ENCODE results near the gene KNDC1.
A peak's percentile ranks its signal among the peaks of the same experiment; 100 is the strongest.

The KNDC1 gene

DNA sequence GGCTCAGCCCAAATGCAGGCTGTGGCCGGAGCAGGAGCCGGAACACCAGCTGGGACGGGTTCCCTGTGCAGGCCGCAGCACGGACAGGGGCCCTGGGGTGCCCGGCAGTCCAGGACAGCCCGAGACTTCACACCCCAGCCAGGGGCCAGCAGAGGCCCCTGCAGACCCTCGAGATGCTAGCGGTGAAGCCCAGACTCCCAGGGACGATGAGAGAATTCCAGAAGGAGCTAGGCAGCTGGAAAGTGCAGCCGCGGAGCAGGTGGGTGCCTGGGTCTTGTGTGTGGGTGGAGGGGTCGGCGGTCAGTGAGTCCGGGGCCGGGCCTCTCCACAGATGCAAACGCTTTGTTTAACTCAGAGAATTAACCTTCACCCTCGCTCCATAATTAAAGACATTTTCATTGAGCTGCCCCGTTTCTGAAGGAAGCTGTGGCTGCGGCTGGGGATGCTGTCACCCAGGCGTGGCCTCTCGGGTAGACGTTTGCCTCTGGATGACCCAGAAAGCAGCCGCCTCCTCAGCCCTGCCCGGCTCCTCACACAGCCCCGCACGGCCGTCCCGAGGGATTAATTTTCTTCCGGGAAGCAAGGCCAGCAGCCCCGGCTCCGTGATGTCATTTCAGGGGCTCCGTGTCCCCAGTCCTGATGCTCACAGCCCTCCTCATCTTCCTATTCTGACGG is 26.5 kb downstream of the KNDC1 start:
- Histone ChIP-seq H3K23ac (ENCODE audit: low read length) (no peak overlapping the region), H2AFZ (ENCODE audit: insufficient read depth, low read length, poor library complexity) (no peak overlapping the region), H3K79me1 (ENCODE audit: low read length) (no peaks in the 10 kb centered on the region), H3K18ac (ENCODE audit: low read length) (no peak overlapping the region), H4K8ac (ENCODE audit: low read depth, low read length) (no peak overlapping the region), H2BK5ac (ENCODE audit: low read depth, low read length, poor library complexity) (no peak overlapping the region), H3K4me1 (ENCODE audit: control insufficient read depth in 1 of 2, insufficient read depth in 2 of 2, low read length in 2 of 2) (no peaks in the 10 kb centered on the region), H3K4me2 (ENCODE audit: low read length) (no peak overlapping the region), H3K14ac (ENCODE audit: low read length) (no peak overlapping the region), H3K27ac (ENCODE audit: low read depth, low read length) (no peak overlapping the region), H3K27me3 (ENCODE audit: insufficient read depth, low read length) (no peaks in the 10 kb centered on the region), H3K36me3 (ENCODE audit: control insufficient read depth in 1 of 2, insufficient read depth in 2 of 2, low read length in 2 of 2) (peaks cover 0 to 2% of the 10 kb centered on the region in 2 experiments), H2BK12ac (ENCODE audit: low read length) (no peak overlapping the region), H4K91ac (ENCODE audit: low read depth, low read length) (no peak overlapping the region), H3K4ac (ENCODE audit: low read depth, low read length) (no peak overlapping the region), H2AK5ac (ENCODE audit: low read length) (no peak overlapping the region), H3K9me3 (ENCODE audit: insufficient read depth, low read depth, low read length) (peaks cover 10% of the 10 kb centered on the region), H2BK120ac (ENCODE audit: insufficient read depth, low read length, poor library complexity) (no peak overlapping the region), H4K12ac (ENCODE audit: low read depth, low read length) (no peak overlapping the region), H3K79me2 (ENCODE audit: control insufficient read depth, insufficient read depth, low read length, poor library complexity) (no peaks in the 10 kb centered on the region), H3K4me3 (ENCODE audit: low read depth, low read length) (no peak overlapping the region), H3K9ac (ENCODE audit: low read length) (no peak overlapping the region)
- WGBS (ENCODE audit: extremely low coverage, insufficient coverage, insufficient read length): no CpG with 5 or more reads among the region's 34 CpGs
- DNase-seq: no peak

DNA sequence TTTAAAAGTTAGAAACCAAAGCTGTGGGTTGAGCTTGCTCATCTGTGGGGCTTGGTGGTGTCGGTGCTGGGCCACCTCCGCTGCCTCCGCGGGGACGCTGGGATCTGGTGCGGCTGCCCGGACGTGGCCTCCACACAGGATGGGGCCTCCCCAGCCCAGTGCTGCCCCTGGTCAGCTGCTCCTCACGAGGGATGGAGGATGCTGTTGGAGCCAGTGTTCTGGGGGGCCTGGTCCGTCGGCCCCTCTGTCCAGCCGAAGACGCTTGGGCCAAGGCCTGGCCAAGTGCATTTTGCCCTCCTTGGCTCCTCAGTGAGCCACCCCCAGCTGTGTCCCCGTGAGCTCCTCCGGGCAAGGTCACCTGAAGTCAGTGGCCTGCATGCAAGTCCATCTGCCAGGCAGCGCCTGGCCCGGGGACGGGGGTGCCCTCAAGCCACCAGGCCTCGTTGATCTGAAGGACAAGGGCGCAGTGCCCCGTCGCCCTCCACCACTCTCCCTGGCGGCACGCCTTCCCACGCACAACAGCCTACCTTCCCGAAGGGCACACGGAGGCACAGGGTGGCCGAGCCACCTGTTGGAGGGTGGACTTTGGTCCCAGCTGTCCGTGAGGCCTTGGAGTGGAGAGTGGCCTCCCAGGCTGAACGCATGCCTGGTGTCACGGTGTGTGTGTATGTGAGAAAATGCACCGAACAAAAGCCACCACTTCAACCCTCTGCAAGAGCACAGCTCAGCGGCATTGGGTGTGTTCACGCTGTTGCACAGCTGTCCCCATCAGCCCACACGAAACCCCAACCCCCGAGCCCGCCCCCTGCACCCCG is 27.3 kb downstream of the KNDC1 start:
- no peak overlapping the region for H2BK12ac ChIP-seq (ENCODE audit: low read length)
- no peaks in the 10 kb centered on the region for H3K27me3 ChIP-seq (ENCODE audit: insufficient read depth, low read length)
- H3K36me3 ChIP-seq (ENCODE audit: control insufficient read depth in 1 of 2, insufficient read depth in 2 of 2, low read length in 2 of 2): peaks cover 0 to 2% of the 10 kb centered on the region in 2 experiments
- no peak overlapping the region for H2BK120ac ChIP-seq (ENCODE audit: insufficient read depth, low read length, poor library complexity)
- H3K27ac ChIP-seq (ENCODE audit: low read depth, low read length): no peak overlapping the region
- no peak overlapping the region for H4K12ac ChIP-seq (ENCODE audit: low read depth, low read length)
- H3K14ac ChIP-seq (ENCODE audit: low read length): no peak overlapping the region
- H4K91ac ChIP-seq (ENCODE audit: low read depth, low read length): no peak overlapping the region
- no peak for DNase-seq
- WGBS (ENCODE audit: extremely low coverage, insufficient coverage, insufficient read length): no CpG with 5 or more reads among the region's 38 CpGs
- no peak overlapping the region for H2AFZ ChIP-seq (ENCODE audit: insufficient read depth, low read length, poor library complexity)
- H3K18ac ChIP-seq (ENCODE audit: low read length): no peak overlapping the region
- H3K4me1 ChIP-seq (ENCODE audit: control insufficient read depth in 1 of 2, insufficient read depth in 2 of 2, low read length in 2 of 2): no peaks in the 10 kb centered on the region
- peaks cover 12% of the 10 kb centered on the region for H3K9me3 ChIP-seq (ENCODE audit: insufficient read depth, low read depth, low read length)
- no peak overlapping the region for H3K4ac ChIP-seq (ENCODE audit: low read depth, low read length)
- no peaks in the 10 kb centered on the region for H3K79me1 ChIP-seq (ENCODE audit: low read length)
- H3K9ac ChIP-seq (ENCODE audit: low read length): no peak overlapping the region
- H2AK5ac ChIP-seq (ENCODE audit: low read length): no peak overlapping the region
- no peak overlapping the region for H3K4me2 ChIP-seq (ENCODE audit: low read length)
- H3K23ac ChIP-seq (ENCODE audit: low read length): no peak overlapping the region
- no peak overlapping the region for H2BK5ac ChIP-seq (ENCODE audit: low read depth, low read length, poor library complexity)
- H4K8ac ChIP-seq (ENCODE audit: low read depth, low read length): no peak overlapping the region
- no peaks in the 10 kb centered on the region for H3K79me2 ChIP-seq (ENCODE audit: control insufficient read depth, insufficient read depth, low read length, poor library complexity)
- H3K4me3 ChIP-seq (ENCODE audit: low read depth, low read length): peak overlapping the region; percentile 40

DNA sequence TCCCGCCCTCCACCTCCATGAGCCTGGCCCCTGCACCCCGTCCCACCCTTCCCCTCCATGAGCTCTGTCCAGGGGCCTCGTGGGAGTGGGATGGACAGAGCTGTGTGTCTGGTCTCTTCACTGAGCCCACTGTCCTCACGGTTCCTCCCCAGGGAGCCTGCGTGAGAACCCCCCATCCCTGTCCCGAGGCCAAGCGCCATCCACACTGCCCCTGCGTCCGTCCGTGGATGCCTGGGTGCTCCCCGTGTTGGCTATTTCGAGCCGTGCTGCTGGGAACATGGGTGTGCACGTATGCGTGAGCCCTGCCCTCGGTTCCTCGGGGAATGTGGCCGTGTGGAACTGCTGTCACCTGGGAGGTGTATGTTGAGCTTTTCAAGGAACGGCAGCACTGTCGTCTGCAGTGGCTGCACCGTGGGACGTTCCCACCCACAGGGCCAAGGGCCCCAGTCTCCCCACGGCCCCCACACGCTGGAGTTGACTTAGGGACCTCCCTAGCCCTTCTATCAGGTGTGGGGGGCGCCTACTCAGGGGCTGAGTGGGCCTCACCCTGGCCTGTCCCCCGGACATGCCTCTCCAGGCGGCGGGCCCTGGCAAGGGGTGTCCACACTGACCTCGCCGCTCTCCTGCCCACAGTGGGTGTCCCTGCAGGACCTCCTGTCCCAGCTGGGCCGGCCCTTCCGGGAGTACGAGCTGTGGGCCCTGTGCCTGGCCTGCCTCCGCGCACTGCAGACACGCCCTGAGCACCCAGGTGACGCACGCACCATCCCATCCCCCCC is 28.1 kb downstream of the KNDC1 start:
- Histone ChIP-seq H3K9ac (ENCODE audit: low read length) (no peak overlapping the region), H3K27me3 (ENCODE audit: insufficient read depth, low read length) (no peaks in the 10 kb centered on the region), H2BK5ac (ENCODE audit: low read depth, low read length, poor library complexity) (no peak overlapping the region), H4K91ac (ENCODE audit: low read depth, low read length) (no peak overlapping the region), H3K4me3 (ENCODE audit: low read depth, low read length) (no peak overlapping the region), H4K8ac (ENCODE audit: low read depth, low read length) (no peak overlapping the region), H3K27ac (ENCODE audit: low read depth, low read length) (no peak overlapping the region), H2BK12ac (ENCODE audit: low read length) (no peak overlapping the region), H2AK5ac (ENCODE audit: low read length) (no peak overlapping the region), H3K18ac (ENCODE audit: low read length) (no peak overlapping the region), H4K12ac (ENCODE audit: low read depth, low read length) (no peak overlapping the region), H3K4me2 (ENCODE audit: low read length) (no peak overlapping the region), H3K23ac (ENCODE audit: low read length) (no peak overlapping the region), H3K79me1 (ENCODE audit: low read length) (no peaks in the 10 kb centered on the region), H3K4me1 (ENCODE audit: control insufficient read depth in 1 of 2, insufficient read depth in 2 of 2, low read length in 2 of 2) (no peaks in the 10 kb centered on the region), H2AFZ (ENCODE audit: insufficient read depth, low read length, poor library complexity) (no peak overlapping the region), H3K9me3 (ENCODE audit: insufficient read depth, low read depth, low read length) (peaks cover 9% of the 10 kb centered on the region), H3K36me3 (ENCODE audit: control insufficient read depth in 1 of 2, insufficient read depth in 2 of 2, low read length in 2 of 2) (peaks cover 0 to 2% of the 10 kb centered on the region in 2 experiments), H3K14ac (ENCODE audit: low read length) (no peak overlapping the region), H3K4ac (ENCODE audit: low read depth, low read length) (no peak overlapping the region), H2BK120ac (ENCODE audit: insufficient read depth, low read length, poor library complexity) (no peak overlapping the region), H3K79me2 (ENCODE audit: control insufficient read depth, insufficient read depth, low read length, poor library complexity) (no peaks in the 10 kb centered on the region)
- WGBS (ENCODE audit: extremely low coverage, insufficient coverage, insufficient read length): no CpG with 5 or more reads among the region's 38 CpGs
- DNase-seq: no peak

DNA sequence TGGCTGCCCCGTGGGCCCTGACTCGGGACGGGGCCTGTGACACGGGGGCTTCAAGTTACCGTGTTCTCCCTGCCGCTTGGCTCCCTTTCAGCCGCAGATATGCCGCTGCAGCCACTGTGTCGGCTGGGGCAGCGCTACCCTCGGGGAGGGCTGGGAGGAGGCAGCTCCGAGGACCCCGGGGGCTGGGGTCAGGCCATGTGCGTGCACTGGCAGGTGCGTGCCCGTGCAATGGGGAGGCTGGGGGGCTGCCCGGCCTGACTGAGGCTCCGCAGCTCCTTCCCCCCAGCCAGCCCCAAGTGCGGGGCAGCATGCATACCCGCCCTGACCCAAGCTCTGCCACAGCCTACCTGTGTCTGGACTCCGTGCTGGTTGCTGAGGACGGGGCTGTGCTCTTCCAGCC is 29.2 kb downstream of the KNDC1 start:
- H2BK120ac ChIP-seq (ENCODE audit: insufficient read depth, low read length, poor library complexity): no peak overlapping the region
- no peaks in the 10 kb centered on the region for H3K4me1 ChIP-seq (ENCODE audit: control insufficient read depth in 1 of 2, insufficient read depth in 2 of 2, low read length in 2 of 2)
- H3K27ac ChIP-seq (ENCODE audit: low read depth, low read length): no peak overlapping the region
- H4K8ac ChIP-seq (ENCODE audit: low read depth, low read length): no peak overlapping the region
- H3K36me3 ChIP-seq (ENCODE audit: control insufficient read depth in 1 of 2, insufficient read depth in 2 of 2, low read length in 2 of 2): no peaks in the 10 kb centered on the region
- H3K18ac ChIP-seq (ENCODE audit: low read length): no peak overlapping the region
- WGBS (ENCODE audit: extremely low coverage, insufficient coverage, insufficient read length): no CpG with 5 or more reads among the region's 22 CpGs
- H3K4ac ChIP-seq (ENCODE audit: low read depth, low read length): no peak overlapping the region
- H2AK5ac ChIP-seq (ENCODE audit: low read length): no peak overlapping the region
- no peak for DNase-seq
- no peak overlapping the region for H3K23ac ChIP-seq (ENCODE audit: low read length)
- no peaks in the 10 kb centered on the region for H3K79me2 ChIP-seq (ENCODE audit: control insufficient read depth, insufficient read depth, low read length, poor library complexity)
- H2BK5ac ChIP-seq (ENCODE audit: low read depth, low read length, poor library complexity): no peak overlapping the region
- no peak overlapping the region for H3K9ac ChIP-seq (ENCODE audit: low read length)
- no peaks in the 10 kb centered on the region for H3K79me1 ChIP-seq (ENCODE audit: low read length)
- H2BK12ac ChIP-seq (ENCODE audit: low read length): no peak overlapping the region
- H3K4me3 ChIP-seq (ENCODE audit: low read depth, low read length): no peak overlapping the region
- H3K27me3 ChIP-seq (ENCODE audit: insufficient read depth, low read length): no peaks in the 10 kb centered on the region
- peaks cover 5% of the 10 kb centered on the region for H3K9me3 ChIP-seq (ENCODE audit: insufficient read depth, low read depth, low read length)
- no peak overlapping the region for H4K12ac ChIP-seq (ENCODE audit: low read depth, low read length)
- no peak overlapping the region for H3K4me2 ChIP-seq (ENCODE audit: low read length)
- no peak overlapping the region for H3K14ac ChIP-seq (ENCODE audit: low read length)
- no peak overlapping the region for H2AFZ ChIP-seq (ENCODE audit: insufficient read depth, low read length, poor library complexity)
- H4K91ac ChIP-seq (ENCODE audit: low read depth, low read length): no peak overlapping the region

Measured in trophoblast cell (in vitro differentiated cells and primary cell).